Measurements from ENCODE around the gene PRDX1.
"Not testable (repeated sequence)": the region's sequence is repeated elsewhere in the genome, so short reads cannot be mapped to it uniquely, and the experiment has no call there.

Gene PRDX1

DNA sequence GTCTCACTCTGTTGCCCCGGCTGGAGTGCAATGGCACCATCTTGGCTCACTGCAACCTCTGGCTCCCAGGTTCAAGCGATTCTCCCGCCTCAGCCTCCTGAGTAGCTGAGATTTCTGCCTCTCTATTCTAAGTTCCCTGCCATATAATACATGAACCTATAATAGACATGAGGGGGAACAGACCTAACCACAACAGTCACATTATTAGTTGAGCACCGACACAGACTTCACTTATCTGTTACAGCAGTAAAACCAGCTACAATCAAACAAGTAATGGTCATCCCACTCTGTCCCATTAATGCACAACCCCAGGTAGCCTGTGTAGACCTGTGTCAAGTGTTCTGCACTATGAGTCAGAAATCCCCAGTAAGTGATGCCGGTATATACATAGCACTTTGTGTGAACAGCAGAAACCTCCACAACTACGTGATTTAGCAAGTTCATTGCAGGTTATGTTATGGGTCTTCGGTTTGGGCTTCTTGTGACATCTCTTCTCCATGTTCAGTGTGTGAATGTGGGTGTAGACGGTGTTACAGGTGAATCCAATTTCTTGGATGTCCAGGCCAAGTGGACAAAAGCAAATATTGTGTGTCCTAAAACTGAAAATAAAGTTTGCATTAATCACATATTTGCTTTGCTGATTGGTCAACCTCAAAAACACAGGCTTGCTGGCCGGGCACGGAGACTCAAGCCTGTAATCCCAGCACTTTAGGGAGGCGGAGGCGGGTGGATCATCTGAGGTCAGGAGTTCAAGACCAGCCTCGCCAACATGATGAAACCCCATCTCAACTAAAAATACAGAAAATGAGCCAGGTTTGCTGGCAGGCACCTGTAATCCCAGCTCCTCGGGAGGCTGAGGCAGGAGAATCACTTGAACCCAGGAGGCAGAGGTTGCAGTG is 18.0 kb downstream of the PRDX1 start:
- no peak for DNase-seq (ENCODE audit: low spot score)
- no peak for FAIRE-seq

DNA sequence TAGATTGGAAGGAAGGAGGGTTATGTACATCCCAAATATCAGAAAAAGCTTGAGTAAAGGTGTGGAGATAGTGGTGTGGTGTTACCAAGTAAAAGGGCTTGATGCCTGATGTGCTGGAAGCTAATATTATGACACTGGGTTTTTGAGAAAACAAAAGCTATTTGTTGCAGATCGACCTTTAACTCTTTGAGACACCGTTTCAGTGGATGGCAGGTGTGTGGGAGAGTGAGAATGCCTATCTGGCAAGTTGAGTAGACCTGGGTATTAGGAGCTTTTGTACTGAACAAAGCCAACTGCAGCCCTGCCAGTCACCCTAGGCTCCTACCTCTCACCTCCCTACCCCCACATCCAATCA is 20.2 kb downstream of the PRDX1 start:
- FAIRE-seq = no peak

DNA sequence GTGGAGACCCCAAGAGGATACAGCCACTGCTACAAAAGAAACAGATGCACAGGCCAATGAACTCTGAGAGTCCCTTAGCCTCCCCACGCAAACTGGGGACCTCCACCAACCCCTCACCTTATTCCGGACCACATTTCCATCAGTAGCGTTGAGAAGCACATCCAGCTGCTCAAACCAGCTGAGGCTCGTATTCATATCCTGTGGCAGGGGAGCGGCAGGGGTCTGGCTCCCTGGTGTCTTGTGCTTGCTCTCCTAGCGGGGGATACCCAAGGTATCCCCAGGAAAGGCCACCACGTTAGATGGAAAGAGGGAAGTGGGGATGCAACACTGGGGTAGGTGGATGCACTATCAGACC is 22.3 kb downstream of the PRDX1 start:
- DNase-seq (ENCODE audit: low spot score) (no peak), FAIRE-seq (no peak)

More for the DNA sequence above, 20.2 kb downstream of the PRDX1 start:
- no peak for DNase-seq (ENCODE audit: low spot score)

DNA sequence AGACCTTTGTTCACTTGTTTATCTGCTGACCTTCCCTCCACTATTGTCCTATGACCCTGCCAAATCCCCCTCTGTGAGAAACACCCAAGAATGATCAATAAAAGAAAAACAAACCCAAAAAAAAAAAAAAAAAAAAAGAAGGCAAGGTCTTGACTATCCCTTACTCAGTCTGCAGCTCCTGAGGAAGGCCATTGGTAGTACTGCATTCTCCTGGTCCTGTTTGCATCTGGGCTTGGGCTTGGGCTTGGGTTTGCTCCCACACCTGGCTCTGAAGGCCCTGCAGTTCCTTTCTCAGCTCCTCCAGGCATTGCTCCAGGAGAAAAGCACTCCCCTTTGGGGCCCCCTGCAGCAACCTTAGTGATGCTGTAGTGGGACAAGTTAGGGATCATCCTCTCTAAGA is 23.4 kb downstream of the PRDX1 start:
- FAIRE-seq (no peak), DNase-seq (ENCODE audit: low spot score) (no peak)

DNA sequence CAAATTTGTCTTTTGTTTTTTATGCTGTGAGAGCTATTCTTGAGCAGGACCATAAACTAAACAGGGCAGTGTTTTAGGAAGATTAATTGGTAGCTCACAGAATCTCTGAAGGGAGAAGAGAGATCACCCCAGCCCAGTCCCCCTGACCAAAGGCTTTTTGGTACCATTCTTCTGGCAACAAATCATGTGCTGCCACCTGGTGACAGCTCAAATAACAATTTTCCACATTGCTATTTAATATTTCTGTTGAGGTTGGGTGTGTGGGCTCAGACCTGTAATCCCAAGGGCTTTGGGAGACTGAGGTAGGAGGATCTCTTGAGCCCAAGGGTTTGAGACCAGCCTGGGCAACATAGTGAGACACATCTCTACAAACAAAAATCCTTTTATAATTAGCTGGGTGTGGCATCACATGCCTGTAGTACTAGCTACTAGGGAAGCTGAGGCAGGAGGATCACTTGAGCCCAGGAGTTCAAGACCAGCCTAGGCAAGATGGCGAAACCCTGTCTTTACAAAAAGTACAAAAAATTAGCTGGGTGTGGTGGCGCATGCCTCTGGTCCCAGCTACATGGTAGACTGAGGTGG is 28.5 kb downstream of the PRDX1 start:
- peak; percentile 58 for DNase-seq (ENCODE audit: low spot score)
- FAIRE-seq = no peak

DNA sequence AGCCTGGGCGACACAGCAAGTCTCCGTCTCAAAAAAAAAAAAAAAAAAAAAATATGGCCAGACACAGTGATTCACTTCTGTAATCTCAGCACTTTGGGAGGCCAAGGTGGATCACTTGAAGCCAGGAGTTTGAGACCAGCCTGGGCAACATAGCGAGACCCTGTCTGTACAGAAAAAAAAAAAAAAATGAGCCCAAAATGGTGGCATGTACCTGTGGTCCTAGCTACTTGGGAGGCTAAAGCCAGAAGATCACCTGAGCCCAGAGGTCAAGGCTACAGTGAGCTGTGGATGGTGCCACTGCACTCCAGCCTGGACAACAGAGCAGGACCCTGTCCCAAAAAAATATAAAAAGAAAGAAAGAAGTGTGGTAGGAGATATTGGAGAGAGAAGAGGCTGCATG is 29.0 kb downstream of the PRDX1 start:
- FAIRE-seq = no peak
- no peak for DNase-seq (ENCODE audit: low spot score)

DNA sequence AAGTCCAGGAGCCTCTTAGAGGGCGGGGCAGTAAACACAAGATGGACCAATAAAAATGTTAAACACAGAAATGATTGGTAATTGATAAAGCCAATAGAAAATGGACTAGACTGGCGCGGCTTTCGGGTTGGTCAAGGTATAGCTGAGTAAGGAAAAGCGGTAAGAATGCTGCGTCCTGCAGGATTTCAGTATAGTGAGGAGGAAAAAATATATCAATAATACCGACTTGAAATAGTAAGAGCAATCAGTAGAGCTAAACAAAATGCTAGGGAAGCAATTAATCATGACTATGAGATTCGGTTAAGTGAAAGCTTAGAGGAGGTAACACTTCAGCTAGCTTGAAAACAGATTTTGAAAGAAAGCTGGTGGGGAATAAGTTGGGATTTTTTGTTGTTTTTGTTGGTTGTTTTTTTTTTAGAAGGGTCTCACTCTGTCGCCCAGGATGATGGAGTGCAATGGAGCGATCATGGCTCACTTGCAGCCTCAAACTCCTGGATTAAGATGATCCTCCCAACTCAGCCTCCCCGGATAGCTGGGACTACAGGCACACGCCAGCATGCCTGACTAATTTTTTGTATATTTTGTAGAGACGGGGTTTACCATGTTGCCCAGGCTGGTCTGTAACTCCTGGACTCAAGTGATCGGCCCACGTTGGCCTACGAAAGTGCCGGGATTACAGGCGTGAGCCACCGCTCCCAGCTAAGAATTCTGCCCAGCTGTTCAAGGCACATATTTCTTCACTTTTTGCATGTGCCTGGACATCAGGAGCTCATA is 30.0 kb downstream of the PRDX1 start:
- DNase-seq (ENCODE audit: low spot score) = no peak
- FAIRE-seq = no peak

DNA sequence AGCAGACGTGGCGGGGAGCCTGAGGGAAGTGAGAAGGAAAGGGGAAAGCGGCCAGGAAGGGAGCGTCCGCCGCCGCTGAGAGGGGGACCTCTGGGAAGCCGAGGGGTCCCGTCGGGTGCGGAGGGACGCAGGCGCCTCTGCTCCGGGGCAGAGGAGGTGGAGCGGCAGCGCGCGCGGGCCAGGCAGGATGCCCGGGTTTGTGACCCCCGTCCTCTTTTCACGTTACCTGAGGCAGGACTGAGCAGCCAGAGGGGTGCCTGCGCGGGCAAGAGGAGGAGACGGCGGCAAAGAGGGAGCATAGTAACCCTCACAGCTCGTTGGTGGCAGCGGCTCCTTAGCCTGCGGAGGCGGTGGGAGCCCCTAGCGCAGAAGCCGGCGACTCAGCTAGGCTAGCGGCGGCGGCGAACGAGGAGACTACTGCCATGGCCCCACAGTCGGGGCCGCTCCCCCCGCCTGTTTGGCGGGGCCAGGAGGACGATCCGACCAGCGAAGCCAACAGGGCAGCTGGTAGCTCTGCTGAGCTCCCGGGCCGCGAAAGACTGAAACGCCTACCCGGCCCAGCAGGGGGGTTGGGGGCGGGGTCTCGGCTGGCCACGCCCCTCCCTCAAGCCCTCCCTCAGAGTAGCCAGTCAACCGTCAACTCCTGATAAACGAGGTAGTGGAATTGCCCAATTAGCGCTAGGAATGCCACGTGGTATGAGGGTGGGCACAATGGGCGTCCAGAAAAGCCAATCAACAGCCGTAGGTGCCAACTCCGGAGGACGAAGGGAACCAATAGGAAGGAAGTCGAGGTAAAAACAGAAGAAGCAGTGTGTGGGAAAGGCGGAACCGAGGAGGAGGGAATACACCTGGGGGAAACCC is 30.8 kb downstream of the PRDX1 start, which contains the start of gene TESK2:
Gene TESK2 (minus strand): TSS at position 538 of the 861 bp plus-strand sequence. CDS start 33,378 bp downstream, outside the sequence.
- FAIRE-seq (peak; percentile 97), DNase-seq (ENCODE audit: low spot score) (peak; percentile 98)

DNA sequence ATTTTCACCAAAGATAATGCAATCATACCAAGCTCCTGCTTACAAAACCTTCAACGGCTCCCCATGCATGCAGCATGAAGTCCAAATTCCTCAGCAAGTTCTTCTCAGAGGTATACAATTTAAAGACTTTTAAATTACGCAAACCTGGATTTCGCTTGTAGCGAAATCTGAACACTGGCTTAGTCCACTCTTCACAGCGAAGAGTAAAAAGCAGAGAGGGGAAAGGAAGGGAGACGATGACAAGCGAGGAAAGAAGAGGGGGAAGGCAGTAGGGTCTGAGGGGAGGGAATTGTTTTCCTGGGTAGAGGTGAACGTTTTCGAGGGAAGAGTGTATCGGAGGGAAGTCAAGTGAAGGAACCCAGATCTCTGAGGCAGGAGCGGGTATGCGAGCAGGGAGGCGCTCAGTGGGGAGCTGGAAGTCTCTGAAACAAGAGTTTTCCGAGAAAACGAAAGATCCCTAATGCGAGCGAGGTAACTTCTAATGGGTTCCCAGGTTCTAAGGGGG is 31.5 kb downstream of the PRDX1 start:
- no peak for DNase-seq (ENCODE audit: low spot score)
- peak; percentile 66 for FAIRE-seq

DNA sequence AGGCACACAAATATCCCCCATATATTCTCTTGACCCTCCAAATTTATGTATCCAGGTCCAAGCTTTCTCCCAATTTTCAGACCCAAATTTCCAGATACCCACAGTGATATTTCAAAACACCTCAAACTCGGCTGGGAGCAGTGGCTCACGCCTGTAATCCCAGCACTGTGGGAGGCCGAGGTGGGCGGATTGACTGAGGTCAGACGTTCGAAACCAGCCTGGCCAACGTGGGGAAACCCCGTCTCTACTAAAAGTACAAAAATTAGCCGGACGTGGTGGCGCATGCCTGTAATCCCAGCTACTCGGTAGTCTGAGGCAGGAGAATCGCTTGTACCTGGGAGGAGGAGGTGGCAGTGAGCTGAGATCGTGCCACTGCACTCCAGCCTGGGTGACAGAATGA is 32.3 kb downstream of the PRDX1 start:
- not testable (repeated sequence) for DNase-seq (ENCODE audit: low spot score)

DNA sequence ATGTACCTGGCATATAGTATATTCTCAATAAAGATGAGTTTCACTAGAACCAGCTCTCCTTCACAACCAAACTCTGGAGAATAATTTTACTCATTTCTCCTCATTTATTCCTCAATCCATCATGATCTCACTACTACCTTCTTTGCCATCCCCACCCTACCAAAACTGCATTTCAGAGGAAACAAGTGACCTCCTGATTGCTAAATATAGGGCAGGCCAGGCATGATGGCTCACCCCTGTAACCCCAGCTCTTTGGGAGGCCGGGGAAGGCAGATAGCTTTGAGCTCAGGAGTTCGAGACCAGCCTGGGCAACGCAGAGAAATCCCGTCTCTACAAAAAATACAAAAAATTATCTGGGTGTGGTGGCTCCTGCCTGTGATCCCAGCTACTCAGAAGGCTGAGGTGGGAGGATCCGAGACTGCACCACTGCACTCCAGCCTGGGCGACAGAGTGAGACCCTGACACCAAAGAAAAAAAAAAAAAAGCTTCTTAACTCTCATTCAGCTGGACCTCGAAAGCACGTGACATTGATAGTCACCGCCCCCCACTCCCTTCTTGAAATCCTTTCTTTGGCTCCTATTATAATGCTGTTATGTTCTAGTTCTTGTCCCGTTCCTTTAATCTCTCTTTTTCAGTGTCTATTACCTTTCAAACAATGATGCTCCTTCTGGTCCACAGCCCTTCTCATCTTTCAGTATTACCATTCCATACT is 32.9 kb downstream of the PRDX1 start:
- DNase-seq (ENCODE audit: low spot score) (no peak), FAIRE-seq (no peak)

More for the DNA sequence above, 32.3 kb downstream of the PRDX1 start:
- FAIRE-seq = not testable (repeated sequence)

DNA sequence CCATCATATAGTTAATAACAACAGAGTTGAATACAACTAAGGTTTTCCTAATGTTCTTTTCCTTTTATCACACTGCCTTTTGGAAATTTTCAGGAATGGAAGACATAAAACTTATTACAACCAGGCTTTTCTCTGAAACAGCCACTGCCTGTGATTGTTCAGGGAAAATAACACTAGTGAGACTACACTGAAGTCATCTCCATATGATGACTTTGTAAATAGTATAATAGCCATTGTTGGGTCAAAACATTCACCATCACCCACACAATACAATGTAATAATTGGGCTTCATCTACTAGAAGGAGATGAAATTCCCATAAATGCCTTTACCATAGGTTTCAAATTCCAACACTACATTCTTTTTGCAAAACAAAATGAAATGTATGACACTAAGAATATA is 35.7 kb downstream of the PRDX1 start:
- DNase-seq (ENCODE audit: low spot score) (no peak), FAIRE-seq (no peak)

DNA sequence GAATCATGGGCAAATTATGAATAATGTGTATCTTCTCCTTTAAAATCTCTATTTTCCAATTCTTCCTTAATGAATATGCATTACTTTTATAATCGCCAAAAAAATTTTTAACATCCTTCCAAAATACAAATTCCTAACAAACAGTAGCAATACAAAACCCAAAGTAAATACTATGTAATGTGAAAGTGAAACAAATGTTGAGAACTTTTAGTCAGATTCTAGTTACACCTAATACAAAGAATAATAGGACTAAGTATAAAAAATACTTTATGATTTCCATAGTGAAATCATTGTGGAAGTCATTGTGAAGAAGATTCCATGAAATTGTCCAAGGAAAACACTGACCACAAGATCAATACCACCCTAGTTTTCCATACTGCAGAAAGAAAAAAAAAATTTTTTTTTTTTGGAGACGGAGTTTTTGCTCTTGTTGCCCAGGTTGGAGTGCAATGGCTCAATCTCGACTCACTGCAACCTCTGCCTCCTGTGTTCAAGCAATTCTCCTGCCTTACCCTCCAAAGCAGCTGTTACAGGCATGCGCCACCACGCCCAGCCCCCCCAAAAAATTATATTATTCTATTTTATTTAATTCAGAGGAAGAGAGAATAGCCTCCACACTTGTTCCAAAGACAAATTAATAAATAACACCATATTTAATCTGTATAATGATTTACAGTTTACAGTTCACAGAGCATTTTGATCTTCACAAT is 42.5 kb downstream of the PRDX1 start:
- no peak for FAIRE-seq

DNA sequence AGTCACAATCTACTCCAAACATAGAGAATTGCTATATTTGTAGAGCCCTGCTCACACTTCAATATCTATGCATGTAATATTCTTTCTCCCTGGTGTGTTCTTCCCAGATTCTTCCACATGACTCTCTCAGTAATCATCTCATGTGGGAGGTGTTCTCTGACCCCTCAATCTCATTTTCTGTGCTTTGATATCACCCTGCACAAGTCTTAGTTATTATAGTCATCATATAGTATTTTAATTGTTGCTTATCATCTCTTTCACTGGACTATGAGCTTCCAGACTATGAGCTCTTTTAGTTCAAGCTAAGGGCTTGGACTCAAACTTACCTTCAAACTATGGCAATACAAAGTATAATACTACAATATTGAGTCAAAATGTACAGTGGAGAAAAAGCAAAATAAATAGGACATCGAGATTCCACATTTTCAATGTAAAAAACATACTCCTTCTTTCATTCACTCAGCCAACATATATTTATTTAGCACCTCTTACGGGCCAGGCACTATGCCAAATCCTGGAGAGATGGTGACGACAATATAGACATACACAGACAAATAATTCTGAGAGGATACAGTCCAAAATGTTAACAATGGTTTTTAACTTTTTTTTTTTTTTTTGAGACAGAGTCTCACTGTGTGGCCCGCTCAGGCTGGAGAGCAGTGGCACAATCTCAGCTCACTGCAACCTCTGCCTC is 43.4 kb downstream of the PRDX1 start:
- FAIRE-seq = no peak
- no peak for DNase-seq (ENCODE audit: low spot score)

More for the DNA sequence above, 42.5 kb downstream of the PRDX1 start:
- no peak for DNase-seq (ENCODE audit: low spot score)

DNA sequence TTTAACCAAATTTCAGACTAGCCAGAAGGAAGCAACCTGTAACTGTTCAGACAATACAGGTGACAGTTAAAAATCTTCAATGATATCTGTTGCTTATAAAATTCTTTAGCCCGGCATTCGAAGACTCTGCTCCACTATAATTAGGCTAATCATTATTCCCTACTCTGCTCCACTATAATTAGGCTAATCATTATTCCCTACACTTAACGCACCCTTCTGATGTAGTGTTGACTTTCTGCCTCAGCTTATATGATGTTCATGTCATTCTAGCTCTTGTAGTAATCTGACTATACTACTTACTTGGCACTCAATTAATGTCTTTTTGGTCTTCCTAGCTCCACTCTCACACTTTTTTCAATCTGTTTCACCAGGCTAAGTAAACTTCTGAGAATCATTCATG is 44.0 kb downstream of the PRDX1 start:
- FAIRE-seq (no peak), DNase-seq (ENCODE audit: low spot score) (no peak)

DNA sequence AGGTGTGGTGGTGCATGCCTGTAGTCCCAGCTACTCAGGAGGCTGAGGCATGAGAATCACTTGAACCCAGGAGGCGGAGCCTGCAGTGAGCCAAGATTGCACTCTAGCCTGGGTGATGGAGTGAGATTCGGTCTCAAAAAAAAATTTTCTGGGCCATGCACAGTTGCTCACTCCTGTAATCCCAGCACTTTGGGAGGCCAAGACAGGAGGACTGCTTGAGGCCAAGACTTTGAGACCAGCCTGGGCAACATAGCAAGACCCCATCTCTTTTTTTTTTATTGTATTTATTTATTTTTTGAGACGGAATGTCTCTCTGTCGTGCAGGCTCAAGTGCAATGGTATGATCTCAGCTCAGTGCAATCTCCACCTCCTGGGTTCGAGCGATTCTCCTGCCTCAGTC is 47.5 kb downstream of the PRDX1 start:
- not testable (repeated sequence) for FAIRE-seq; DNase-seq (ENCODE audit: low spot score)

DNA sequence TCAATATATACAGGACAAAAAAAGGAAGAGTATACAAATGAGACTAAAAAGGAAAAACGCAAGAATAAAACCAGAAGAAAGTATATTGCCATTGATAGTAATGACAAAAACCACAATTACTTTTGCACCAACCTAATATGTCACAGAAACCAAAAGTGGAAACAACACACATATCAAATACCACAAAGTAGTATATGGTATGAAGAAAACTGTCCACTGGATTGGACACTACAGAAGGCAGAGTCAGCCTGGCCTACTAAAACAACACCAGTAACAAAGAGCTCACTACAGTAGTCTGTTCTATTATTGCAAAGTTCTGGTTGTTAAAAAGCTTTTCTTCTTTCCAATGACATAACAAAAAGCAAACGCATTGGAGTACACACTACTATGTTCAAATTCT is 48.4 kb downstream of the PRDX1 start:
- FAIRE-seq = no peak
- DNase-seq (ENCODE audit: low spot score) = no peak

DNA sequence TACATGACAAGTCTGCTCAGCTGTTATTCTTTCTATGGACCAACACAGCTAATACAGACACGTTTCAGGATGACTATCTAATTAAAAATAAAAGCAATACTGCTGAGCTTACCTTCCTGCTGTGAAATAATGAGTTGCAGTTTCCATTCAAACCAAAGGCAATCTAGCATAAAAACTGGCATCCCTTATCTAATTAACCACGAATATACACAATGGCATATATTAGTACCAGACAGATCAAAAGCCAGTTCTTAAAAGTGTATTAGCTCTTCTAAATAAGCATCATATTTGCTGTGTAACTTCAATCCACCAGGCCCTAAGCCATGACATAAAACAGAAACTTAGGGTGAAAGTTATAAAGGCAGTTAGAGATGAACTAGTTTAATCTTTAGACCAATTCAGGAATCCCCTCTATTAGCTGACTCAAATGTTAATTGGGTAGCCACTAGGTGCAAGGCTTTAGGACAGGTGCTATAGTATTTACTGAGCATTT is 51.3 kb downstream of the PRDX1 start:
- DNase-seq (ENCODE audit: low spot score) = no peak
- no peak for FAIRE-seq

DNA sequence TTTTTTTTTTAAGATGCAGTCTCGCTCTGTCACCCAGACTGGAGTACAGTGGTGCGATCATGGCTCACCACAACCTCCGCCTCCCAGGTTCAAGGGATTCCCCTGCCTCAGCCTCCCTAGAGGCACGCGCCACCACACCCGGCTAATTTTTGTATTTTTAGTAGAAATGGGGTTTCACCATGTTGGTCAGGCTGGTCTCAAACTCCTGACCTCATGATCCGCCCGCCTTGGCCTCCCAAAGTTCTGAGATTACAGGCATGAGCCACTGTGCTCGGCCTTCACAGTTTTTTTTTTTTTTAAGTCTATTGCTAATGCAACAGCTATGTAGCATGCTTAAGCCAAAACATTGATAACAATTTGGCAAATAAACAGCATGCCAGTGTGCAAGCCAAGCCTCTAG is 54.3 kb downstream of the PRDX1 start:
- DNase-seq (ENCODE audit: low spot score); FAIRE-seq: not testable (repeated sequence)

Data from urothelium cell line (cell line).